HepG2 (cell line): ENCODE measurements around the gene TMED6. TPM values are rescaled to one million over a fixed set of nuclear protein-coding genes. Genes with fewer than 3 reads are reported as not detected.

Experiments used
- ARNT2 ChIP-seq: sonication (generic); formaldehyde crosslinking; IDR thresholded peaks from 2 replicates; pipeline ENCODE4 v1.8.0; 2022; ENCODE audit warnings: mild to moderate bottlenecking, low read depth, missing genetic modification reagents, moderate library complexity
- CCDC6 ChIP-seq: sonication (generic); formaldehyde crosslinking; IDR thresholded peaks from 2 replicates; pipeline ENCODE4 v1.8.1; 2022; ENCODE audit warnings: mild to moderate bottlenecking, missing genetic modification reagents, moderate library complexity
- CHD4 ChIP-seq: fragments of 200-600 bp; sonication (generic); IDR thresholded peaks from 2 replicates; pipeline ENCODE4 v1.7.0; 2017; ENCODE audit warnings: mild to moderate bottlenecking, low read length, borderline replicate concordance
- FOXA3 ChIP-seq: IDR thresholded peaks from 2 replicates; pipeline ENCODE4 v1.6.1; 2016; ENCODE audit warnings: missing genetic modification reagents, missing compliant biosample characterization
- MEIS1 ChIP-seq: sonication (generic); formaldehyde crosslinking; IDR thresholded peaks from 2 replicates; pipeline ENCODE4 v1.9.0; 2021; ENCODE audit warnings: mild to moderate bottlenecking, missing genetic modification reagents, moderate library complexity, borderline replicate concordance
- XBP1 ChIP-seq: sonication (generic); formaldehyde crosslinking; IDR thresholded peaks from 2 replicates; pipeline ENCODE4 v1.5.0; 2020; ENCODE audit warnings: missing genetic modification reagents
- ZBTB8A ChIP-seq: sonication (generic); formaldehyde crosslinking; IDR thresholded peaks from 2 replicates; pipeline ENCODE4 v1.4.0; 2020; ENCODE audit warnings: mild to moderate bottlenecking, low read depth, missing genetic modification reagents, borderline replicate concordance
- ZFYVE20 ChIP-seq: sonication (generic); formaldehyde crosslinking; IDR thresholded peaks from 2 replicates; pipeline ENCODE4 v1.8.0; 2023; ENCODE audit warnings: low read depth, mild to moderate bottlenecking, moderate library complexity, missing genetic modification reagents, borderline replicate concordance
- ZNF484 ChIP-seq: sonication (generic); formaldehyde crosslinking; IDR thresholded peaks from 2 replicates; pipeline ENCODE4 v1.5.1; 2020; ENCODE audit warnings: mild to moderate bottlenecking, low read depth, missing genetic modification reagents, borderline replicate concordance
- ZSCAN22 ChIP-seq: sonication (generic); formaldehyde crosslinking; IDR thresholded peaks from 2 replicates; pipeline ENCODE4 v1.4.0; 2020; ENCODE audit warnings: mild to moderate bottlenecking, missing genetic modification reagents
- polyA plus RNA-seq, 8 experiments: library from polyadenylated mRNA; depleted of rRNA in 3 of 8; stranded (reverse) in 7 of 8; unstranded in 1 of 8; fragments of >200 nt; fragmentation: Illumina TruSeq in 4 of 8; extraction: Trizol in 4 of 8; gene quantifications; 2 replicates each; pipeline versions ENCODE4 v1.2.1 to v1.2.3, GENCODE V29; 2011 to 2016; ENCODE audit warnings: low read depth in 4 of 8, missing spikeins in 1 of 8, mixed read lengths in 1 of 8; ENCODE audit not compliant: insufficient read depth in 1 of 8
- total RNA-seq, 5 experiments: library from RNA; depleted of rRNA; stranded (reverse); fragments of >200 nt; fragmentation: Illumina TruSeq; extraction: Trizol; gene quantifications; 2 replicates each; pipeline ENCODE4 v1.2.3, GENCODE V29; 2016; ENCODE audit warnings: low read depth in 1 of 5
- TF ChIP-seq, protein P1 (sequence below): sonication (generic); formaldehyde crosslinking; IDR thresholded peaks from 2 replicates; pipeline ENCODE4 v1.5.0; 2020; ENCODE audit warnings: missing genetic modification reagents
- TF ChIP-seq, protein P2 (sequence below): sonication (generic); formaldehyde crosslinking; IDR thresholded peaks from 2 replicates; pipeline ENCODE4 v1.5.0; 2020; ENCODE audit warnings: missing genetic modification reagents, mild to moderate bottlenecking, borderline replicate concordance
- TF ChIP-seq, protein P3 (sequence below): sonication (generic); formaldehyde crosslinking; conservative IDR thresholded peaks from 2 replicates; pipeline ENCODE4 v1.4.0; 2020; ENCODE audit warnings: missing genetic modification reagents
- TF ChIP-seq, protein P4 (sequence below): sonication (generic); formaldehyde crosslinking; conservative IDR thresholded peaks from 2 replicates; pipeline ENCODE4 v1.8.1; 2023; ENCODE audit warnings: missing genetic modification reagents
- TF ChIP-seq, protein P5 (sequence below): sonication (generic); formaldehyde crosslinking; IDR thresholded peaks from 2 replicates; pipeline ENCODE4 v1.8.0; 2023; ENCODE audit warnings: mild to moderate bottlenecking, missing genetic modification reagents
- TF ChIP-seq, protein P6 (sequence below), 2 experiments: sonication (generic) in 1 of 2; formaldehyde crosslinking in 1 of 2; IDR thresholded peaks; 2 replicates each; pipeline versions ENCODE4 v1.5.1 to v1.6.1; 2011 to 2020; ENCODE audit warnings: borderline replicate concordance in 1 of 2, low read depth in 1 of 2, low read length in 1 of 2, mild to moderate bottlenecking in 1 of 2, missing genetic modification reagents in 1 of 2, moderate library complexity in 1 of 2
- TF ChIP-seq, protein P7 (sequence below): sonication (generic); formaldehyde crosslinking; IDR thresholded peaks from 2 replicates; pipeline ENCODE4 v1.5.0; 2020; ENCODE audit warnings: mild to moderate bottlenecking, low read depth, missing genetic modification reagents, borderline replicate concordance

TMED6 gene
- total and polyA plus RNA-seq, 2 of the 13 experiments (the other 11 are each of a cell fraction or from before 2014, with no cell fraction given): 9.8 to 14.4 TPM

DNA sequence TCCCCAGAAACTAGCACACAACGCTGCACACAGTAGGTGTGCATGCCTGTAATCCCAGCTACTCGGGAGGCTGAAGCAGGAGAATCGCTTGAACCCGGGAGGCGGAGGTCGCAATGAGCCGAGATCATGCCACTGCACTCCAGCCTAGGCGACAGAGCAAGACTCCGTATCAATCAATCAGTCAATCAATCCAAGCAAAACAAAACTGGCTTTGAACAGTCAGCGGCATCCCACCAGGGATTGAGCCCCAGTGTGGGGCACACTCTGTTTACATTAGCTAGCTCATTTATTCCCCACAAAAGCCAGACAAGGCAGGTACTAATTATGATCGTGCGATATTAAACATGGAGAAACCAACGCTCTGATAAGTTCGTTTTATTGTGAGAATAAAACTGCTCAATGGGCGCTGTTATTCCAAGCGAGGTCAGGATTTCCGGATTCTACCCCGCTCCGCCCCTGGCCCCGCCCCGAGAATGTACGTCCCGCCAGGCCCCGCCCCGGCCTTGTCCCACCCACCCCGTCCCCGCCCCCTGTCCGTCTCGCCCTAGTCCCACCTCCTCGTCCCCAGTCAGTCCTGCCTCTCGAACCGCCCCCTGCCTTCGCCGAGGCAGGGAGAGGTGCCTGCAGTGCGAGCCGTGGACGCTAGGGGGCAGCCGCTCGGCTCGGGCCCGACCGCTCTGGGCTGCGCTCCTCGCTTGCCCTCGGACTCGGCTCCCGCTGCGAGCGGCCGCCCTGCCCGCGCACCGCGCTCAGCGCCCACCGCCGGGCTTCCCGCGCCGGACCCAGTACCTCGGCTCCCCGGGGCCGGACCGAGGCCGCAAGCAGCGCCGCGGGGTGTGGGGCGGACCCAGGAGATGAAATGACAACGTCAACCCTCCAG lies 40.7 kb downstream of the TMED6 start, which contains the start of gene VPS4A (continued):
- no peak for TF ChIP-seq MEIS1 (CRISPR knock-in tag)
- TF ChIP-seq XBP1 (CRISPR knock-in tag): no peak
- TF ChIP-seq, protein P1, sequence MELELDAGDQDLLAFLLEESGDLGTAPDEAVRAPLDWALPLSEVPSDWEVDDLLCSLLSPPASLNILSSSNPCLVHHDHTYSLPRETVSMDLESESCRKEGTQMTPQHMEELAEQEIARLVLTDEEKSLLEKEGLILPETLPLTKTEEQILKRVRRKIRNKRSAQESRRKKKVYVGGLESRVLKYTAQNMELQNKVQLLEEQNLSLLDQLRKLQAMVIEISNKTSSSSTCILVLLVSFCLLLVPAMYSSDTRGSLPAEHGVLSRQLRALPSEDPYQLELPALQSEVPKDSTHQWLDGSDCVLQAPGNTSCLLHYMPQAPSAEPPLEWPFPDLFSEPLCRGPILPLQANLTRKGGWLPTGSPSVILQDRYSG: no peak
- TF ChIP-seq ZNF484 (CRISPR knock-in tag): no peak
- no peak for TF ChIP-seq ZSCAN22
- TF ChIP-seq ZFYVE20 (CRISPR knock-in tag): peak; percentile 83
- TF ChIP-seq, protein P2, sequence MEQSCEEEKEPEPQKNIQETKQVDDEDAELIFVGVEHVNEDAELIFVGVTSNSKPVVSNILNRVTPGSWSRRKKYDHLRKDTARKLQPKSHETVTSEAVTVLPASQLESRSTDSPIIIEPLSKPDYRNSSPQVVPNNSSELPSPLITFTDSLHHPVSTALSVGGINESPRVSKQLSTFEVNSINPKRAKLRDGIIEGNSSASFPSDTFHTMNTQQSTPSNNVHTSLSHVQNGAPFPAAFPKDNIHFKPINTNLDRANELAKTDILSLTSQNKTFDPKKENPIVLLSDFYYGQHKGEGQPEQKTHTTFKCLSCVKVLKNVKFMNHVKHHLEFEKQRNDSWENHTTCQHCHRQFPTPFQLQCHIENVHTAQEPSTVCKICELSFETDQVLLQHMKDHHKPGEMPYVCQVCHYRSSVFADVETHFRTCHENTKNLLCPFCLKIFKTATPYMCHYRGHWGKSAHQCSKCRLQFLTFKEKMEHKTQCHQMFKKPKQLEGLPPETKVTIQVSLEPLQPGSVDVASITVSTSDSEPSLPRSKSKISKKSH: no peak
- TF ChIP-seq, protein P3, sequence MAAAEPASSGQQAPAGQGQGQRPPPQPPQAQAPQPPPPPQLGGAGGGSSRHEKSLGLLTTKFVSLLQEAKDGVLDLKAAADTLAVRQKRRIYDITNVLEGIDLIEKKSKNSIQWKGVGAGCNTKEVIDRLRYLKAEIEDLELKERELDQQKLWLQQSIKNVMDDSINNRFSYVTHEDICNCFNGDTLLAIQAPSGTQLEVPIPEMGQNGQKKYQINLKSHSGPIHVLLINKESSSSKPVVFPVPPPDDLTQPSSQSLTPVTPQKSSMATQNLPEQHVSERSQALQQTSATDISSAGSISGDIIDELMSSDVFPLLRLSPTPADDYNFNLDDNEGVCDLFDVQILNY (CRISPR knock-in tag): peak; percentile 20
- TF ChIP-seq CCDC6: peak; percentile 97
- TF ChIP-seq CHD4: no peak
- TF ChIP-seq, protein P4, sequence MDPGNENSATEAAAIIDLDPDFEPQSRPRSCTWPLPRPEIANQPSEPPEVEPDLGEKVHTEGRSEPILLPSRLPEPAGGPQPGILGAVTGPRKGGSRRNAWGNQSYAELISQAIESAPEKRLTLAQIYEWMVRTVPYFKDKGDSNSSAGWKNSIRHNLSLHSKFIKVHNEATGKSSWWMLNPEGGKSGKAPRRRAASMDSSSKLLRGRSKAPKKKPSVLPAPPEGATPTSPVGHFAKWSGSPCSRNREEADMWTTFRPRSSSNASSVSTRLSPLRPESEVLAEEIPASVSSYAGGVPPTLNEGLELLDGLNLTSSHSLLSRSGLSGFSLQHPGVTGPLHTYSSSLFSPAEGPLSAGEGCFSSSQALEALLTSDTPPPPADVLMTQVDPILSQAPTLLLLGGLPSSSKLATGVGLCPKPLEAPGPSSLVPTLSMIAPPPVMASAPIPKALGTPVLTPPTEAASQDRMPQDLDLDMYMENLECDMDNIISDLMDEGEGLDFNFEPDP (CRISPR knock-in tag): 0 out of 2 replicates have a peak, but pooled peaks have one; percentile 76
- TF ChIP-seq, protein P5, sequence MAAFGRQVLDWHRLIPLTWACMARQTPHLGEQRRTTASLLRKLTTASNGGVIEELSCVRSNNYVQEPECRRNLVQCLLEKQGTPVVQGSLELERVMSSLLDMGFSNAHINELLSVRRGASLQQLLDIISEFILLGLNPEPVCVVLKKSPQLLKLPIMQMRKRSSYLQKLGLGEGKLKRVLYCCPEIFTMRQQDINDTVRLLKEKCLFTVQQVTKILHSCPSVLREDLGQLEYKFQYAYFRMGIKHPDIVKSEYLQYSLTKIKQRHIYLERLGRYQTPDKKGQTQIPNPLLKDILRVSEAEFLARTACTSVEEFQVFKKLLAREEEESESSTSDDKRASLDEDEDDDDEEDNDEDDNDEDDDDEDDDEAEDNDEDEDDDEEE (CRISPR knock-in tag): peak; percentile 82; the same call in 1 of the 2 replicates
- TF ChIP-seq ZBTB8A: no peak
- peak; percentile 72; the same call in 1 of the 2 replicates for TF ChIP-seq ARNT2 (CRISPR knock-in tag)
- TF ChIP-seq, protein P6, sequence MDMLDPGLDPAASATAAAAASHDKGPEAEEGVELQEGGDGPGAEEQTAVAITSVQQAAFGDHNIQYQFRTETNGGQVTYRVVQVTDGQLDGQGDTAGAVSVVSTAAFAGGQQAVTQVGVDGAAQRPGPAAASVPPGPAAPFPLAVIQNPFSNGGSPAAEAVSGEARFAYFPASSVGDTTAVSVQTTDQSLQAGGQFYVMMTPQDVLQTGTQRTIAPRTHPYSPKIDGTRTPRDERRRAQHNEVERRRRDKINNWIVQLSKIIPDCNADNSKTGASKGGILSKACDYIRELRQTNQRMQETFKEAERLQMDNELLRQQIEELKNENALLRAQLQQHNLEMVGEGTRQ (IDR thresholded peaks at IDR 0.05; ENCODE audit: low read depth, low read length): no peak
- TF ChIP-seq, protein P6 (CRISPR knock-in tag; IDR thresholded peaks at IDR 0.05; ENCODE audit: borderline replicate concordance): no peak; the same call in 1 of the 2 replicates
- TF ChIP-seq, protein P7, sequence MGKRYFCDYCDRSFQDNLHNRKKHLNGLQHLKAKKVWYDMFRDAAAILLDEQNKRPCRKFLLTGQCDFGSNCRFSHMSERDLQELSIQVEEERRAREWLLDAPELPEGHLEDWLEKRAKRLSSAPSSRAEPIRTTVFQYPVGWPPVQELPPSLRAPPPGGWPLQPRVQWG (CRISPR knock-in tag): no peak
- TF ChIP-seq FOXA3 (CRISPR knock-in tag): peak; percentile 44
